ENCODE results near the gene CLEC18B.

- no peak for TF ChIP-seq POLR2A (IDR thresholded peaks at IDR 0.05)
- TF ChIP-seq, protein P1, sequence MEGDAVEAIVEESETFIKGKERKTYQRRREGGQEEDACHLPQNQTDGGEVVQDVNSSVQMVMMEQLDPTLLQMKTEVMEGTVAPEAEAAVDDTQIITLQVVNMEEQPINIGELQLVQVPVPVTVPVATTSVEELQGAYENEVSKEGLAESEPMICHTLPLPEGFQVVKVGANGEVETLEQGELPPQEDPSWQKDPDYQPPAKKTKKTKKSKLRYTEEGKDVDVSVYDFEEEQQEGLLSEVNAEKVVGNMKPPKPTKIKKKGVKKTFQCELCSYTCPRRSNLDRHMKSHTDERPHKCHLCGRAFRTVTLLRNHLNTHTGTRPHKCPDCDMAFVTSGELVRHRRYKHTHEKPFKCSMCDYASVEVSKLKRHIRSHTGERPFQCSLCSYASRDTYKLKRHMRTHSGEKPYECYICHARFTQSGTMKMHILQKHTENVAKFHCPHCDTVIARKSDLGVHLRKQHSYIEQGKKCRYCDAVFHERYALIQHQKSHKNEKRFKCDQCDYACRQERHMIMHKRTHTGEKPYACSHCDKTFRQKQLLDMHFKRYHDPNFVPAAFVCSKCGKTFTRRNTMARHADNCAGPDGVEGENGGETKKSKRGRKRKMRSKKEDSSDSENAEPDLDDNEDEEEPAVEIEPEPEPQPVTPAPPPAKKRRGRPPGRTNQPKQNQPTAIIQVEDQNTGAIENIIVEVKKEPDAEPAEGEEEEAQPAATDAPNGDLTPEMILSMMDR (IDR thresholded peaks at IDR 0.05): no peak
Measured at GRCh38 chr16:74438492-74438979, 17.3 kb upstream of the CLEC18B start.

Measured in transverse colon (tissue), 3 donors.